ENCODE measurements around the gene GPRC5C.

DNA sequence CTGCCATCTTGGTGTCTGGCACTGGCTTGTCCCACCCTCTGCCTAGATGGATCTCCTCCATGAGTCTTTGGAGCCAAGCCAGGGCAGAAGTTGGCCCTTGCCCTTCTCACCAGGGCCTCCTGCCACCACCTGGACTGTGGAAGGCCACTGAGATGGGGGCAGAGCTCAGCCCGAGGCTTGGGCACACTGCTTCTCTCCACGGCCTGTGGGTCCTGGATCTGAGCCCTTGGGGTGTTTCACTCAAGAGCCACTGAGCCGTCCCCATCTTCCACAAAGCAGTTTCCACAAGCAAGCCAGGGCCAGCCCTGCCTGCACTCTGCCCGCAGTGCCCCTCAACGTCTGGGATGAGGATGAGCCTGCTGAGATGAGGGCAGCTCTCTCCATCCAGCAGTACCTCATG lies 17.9 kb downstream of the GPRC5C start:
- TF ChIP-seq, protein P1, sequence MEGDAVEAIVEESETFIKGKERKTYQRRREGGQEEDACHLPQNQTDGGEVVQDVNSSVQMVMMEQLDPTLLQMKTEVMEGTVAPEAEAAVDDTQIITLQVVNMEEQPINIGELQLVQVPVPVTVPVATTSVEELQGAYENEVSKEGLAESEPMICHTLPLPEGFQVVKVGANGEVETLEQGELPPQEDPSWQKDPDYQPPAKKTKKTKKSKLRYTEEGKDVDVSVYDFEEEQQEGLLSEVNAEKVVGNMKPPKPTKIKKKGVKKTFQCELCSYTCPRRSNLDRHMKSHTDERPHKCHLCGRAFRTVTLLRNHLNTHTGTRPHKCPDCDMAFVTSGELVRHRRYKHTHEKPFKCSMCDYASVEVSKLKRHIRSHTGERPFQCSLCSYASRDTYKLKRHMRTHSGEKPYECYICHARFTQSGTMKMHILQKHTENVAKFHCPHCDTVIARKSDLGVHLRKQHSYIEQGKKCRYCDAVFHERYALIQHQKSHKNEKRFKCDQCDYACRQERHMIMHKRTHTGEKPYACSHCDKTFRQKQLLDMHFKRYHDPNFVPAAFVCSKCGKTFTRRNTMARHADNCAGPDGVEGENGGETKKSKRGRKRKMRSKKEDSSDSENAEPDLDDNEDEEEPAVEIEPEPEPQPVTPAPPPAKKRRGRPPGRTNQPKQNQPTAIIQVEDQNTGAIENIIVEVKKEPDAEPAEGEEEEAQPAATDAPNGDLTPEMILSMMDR (IDR thresholded peaks at IDR 0.05; ENCODE audit: poor library complexity, severe bottlenecking), result no peak
- no peak for TF ChIP-seq EP300 (conservative IDR thresholded peaks at IDR 0.05; ENCODE audit: poor library complexity, severe bottlenecking)
- TF ChIP-seq SMC3 (conservative IDR thresholded peaks at IDR 0.05; ENCODE audit: poor library complexity), result no peak
- no peak for TF ChIP-seq MXI1 (conservative IDR thresholded peaks at IDR 0.05; ENCODE audit: poor library complexity, severe bottlenecking)
- no peak for TF ChIP-seq EZH2 (IDR thresholded peaks at IDR 0.05; ENCODE audit: borderline replicate concordance, insufficient read depth, low read length, poor library complexity, severe bottlenecking)
- TF ChIP-seq POLR2AphosphoS5 (IDR thresholded peaks at IDR 0.05), result no peak
- TF ChIP-seq, protein P2, sequence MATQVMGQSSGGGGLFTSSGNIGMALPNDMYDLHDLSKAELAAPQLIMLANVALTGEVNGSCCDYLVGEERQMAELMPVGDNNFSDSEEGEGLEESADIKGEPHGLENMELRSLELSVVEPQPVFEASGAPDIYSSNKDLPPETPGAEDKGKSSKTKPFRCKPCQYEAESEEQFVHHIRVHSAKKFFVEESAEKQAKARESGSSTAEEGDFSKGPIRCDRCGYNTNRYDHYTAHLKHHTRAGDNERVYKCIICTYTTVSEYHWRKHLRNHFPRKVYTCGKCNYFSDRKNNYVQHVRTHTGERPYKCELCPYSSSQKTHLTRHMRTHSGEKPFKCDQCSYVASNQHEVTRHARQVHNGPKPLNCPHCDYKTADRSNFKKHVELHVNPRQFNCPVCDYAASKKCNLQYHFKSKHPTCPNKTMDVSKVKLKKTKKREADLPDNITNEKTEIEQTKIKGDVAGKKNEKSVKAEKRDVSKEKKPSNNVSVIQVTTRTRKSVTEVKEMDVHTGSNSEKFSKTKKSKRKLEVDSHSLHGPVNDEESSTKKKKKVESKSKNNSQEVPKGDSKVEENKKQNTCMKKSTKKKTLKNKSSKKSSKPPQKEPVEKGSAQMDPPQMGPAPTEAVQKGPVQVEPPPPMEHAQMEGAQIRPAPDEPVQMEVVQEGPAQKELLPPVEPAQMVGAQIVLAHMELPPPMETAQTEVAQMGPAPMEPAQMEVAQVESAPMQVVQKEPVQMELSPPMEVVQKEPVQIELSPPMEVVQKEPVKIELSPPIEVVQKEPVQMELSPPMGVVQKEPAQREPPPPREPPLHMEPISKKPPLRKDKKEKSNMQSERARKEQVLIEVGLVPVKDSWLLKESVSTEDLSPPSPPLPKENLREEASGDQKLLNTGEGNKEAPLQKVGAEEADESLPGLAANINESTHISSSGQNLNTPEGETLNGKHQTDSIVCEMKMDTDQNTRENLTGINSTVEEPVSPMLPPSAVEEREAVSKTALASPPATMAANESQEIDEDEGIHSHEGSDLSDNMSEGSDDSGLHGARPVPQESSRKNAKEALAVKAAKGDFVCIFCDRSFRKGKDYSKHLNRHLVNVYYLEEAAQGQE (IDR thresholded peaks at IDR 0.05; ENCODE audit: borderline replicate concordance), result no peak

All from neural cell (in vitro differentiated cells).